Adrenal gland (tissue), 12 donors: ENCODE results near the gene NSMF. TPM values are rescaled to one million over a fixed set of nuclear protein-coding genes. Genes with fewer than 3 reads are reported as not detected.

Experiments
- DNase-seq, 7 donors: peaks; one replicate each; pipeline ENCODE4 v3.0.0-alpha.2; 2019 to 2020
- H3K27ac ChIP-seq, 5 donors: fragments of 200-600 bp; sonication (generic) in 4 of 5; 1 replicate in 3 of 5; 2 replicates in 2 of 5; pipeline versions ENCODE4 v1.5.1 to v1.8.0; 2016 to 2020; ENCODE audit warnings: mild to moderate bottlenecking in 1 of 5
- H3K27me3 ChIP-seq: fragments of 200-600 bp; 2 replicates; pipeline ENCODE4 v1.8.0; 2021
- H3K36me3 ChIP-seq, 2 donors: fragments of 200-600 bp; replicated peaks in 1 of 2; 1 replicate in 1 of 2; 2 replicates in 1 of 2; pipeline versions ENCODE4 v1.5.1 to v1.8.0; 2018 to 2022
- H3K4me1 ChIP-seq, 2 donors: fragments of 200-600 bp; replicated peaks in 1 of 2; 1 replicate in 1 of 2; 2 replicates in 1 of 2; pipeline versions ENCODE4 v1.5.1 to v1.8.0; 2018 to 2021
- H3K4me3 ChIP-seq, 4 donors: fragments of 200-600 bp; sonication (generic) in 3 of 4; one replicate each; pipeline ENCODE4 v1.5.1; 2016 to 2018
- H3K9me3 ChIP-seq, 3 donors: fragments of 200-600 bp; sonication (generic) in 1 of 3; replicated peaks in 1 of 3; 1 replicate in 2 of 3; 2 replicates in 1 of 3; pipeline versions ENCODE4 v1.5.1 to v1.8.0; 2016 to 2021
- CTCF ChIP-seq, 6 experiments: fragments of 450-650 bp in 4 of 6; fragments of 200-600 bp in 2 of 6; sonication (generic) in 1 of 6; IDR thresholded peaks; 1 replicate in 5 of 6; 2 replicates in 1 of 6; pipeline versions ENCODE4 v1.5.1 to v1.8.0; 2016 to 2021; ENCODE audit warnings: antibody characterized with exemption in 6 of 6, mild to moderate bottlenecking in 2 of 6, moderate library complexity in 1 of 6
- POLR2A ChIP-seq, 2 donors: fragments of 450-650 bp; IDR thresholded peaks; one replicate each; pipeline ENCODE4 v1.6.1; 2017; ENCODE audit warnings: antibody characterized with exemption in 2 of 2, mild to moderate bottlenecking in 2 of 2, moderate library complexity in 1 of 2
- WGBS, 4 donors: extraction: QIAGEN DNeasy Blood & Tissue Kit in 2 of 4; methylation state at CpG; one replicate each; pipeline versions ENCODE4 v1.1.5 to v1.1.7; 2013 to 2017; 5-methylcytosine and 5-hydroxymethylcytosine counted together
- intact Hi-C, 2 donors: fragments of 100-400 bp; cut with DNase I; formaldehyde crosslinking; loops; one replicate each; pipeline versions ENCODE4 v1.14.1 to v1.15.0; 2022 to 2023
- microRNA-seq, 3 donors: library from miRNA; unstranded; fragments of <30 nt; microRNA quantifications; one replicate each; pipeline ENCODE4, GENCODE V29; 2017 to 2020
- polyA plus RNA-seq, 3 donors: library from polyadenylated mRNA; stranded (reverse); fragments of 200-250 nt in 2 of 3; fragments of 350-450 nt in 1 of 3; fragmentation: Illumina TruSeq in 1 of 3; extraction: RNeasy Lipid Tissue Mini Kit (QIAGEN cat#74804) in 1 of 3; gene quantifications; one replicate each; pipeline ENCODE4 v1.2.3, GENCODE V29; 2013 to 2014
- total RNA-seq, 9 donors: library from RNA; depleted of rRNA in 4 of 9; stranded (reverse); fragments of >200 nt in 4 of 9; fragments of 120-200 nt in 1 of 9; fragmentation: NEBNext Ultra II Directional in 1 of 9; extraction: Animal tissue kit (Norgen Biotek cat#: 25700) in 1 of 9; gene quantifications; one replicate each; pipeline versions ENCODE4 v1.1.0 to v1.2.4, GENCODE V29; 2013 to 2023
- donor health status: healthy with polysubstance abuse.
- donor health status: Bipolar disorder and iron deficiency.
- donor health status: DM: yes; HTN: yes; CAD: no.
- donor health status: DM: no; HTN: no; CAD: no.
- donor health status: DM: no; HTN: no; CAD: no.
- donor health status: DM: yes; HTN: yes; CAD: no.

Gene NSMF
- total and polyA plus RNA-seq, 12 donors, result 8.7 to 118 (median 25.9) TPM

DNA sequence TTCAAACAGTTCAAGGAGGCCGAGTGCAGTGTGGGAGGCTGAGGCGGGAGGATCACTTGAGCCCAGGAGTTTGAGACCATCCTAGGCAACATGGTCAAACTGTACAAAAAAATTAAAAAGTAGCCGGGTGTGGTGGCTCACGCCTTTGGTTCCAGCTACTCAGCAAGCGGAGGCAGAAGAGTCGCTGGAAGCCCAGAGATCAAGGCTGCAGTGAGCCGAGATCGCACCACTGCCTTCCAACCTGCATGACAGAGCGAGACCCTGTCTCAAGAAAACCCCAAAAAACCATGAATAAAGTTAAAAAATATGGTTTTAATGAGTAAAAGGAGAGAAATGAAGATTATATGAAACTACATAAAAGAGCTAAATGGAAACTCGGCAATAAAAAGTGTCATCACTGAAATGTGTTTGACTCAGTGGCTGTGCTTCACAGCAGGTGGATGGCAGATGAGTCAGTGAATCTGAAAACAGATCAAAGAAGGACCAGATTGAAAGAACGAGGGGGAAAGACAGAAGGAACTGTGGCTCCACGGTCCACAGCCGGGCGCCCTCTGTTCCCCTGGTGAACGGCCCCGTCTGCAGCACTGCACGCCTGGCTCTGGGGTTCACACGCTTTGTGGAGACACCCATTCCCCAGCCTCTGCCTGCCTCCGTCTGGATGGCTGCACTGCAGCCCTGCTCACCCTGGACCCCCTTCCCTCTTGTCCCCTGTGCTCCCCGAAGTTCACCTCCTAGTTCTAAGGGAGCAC, 61.3 kb downstream of the NSMF start:
- Histone ChIP-seq H3K27me3 (no peaks in the 10 kb centered on the region), H3K9me3 (no peaks in the 10 kb centered on the region), H3K4me1 (no peaks in the 10 kb centered on the region), H3K36me3 (no peaks in the 10 kb centered on the region), H3K4me3 (no peak overlapping the region), H3K27ac (no peak overlapping the region)
- DNase-seq, result no peak
- intact Hi-C loops, result no loop called here
- no peak for TF ChIP-seq POLR2A (IDR thresholded peaks at IDR 0.05)
- TF ChIP-seq CTCF (IDR thresholded peaks at IDR 0.05), result no peak
- WGBS, 4 donors, result 92 to 95% (median 94%) methylated on average over 19 to 20 of the region's 20 CpGs

Small RNA genes within 50 kb of the gene (microRNA-seq; reads per million reads assigned to microRNA genes)
- gene MIR7114, result 0.89 to 1.1 (median 1.1) reads per million in 3 donors

Other genes with a start within 250 kb of the NSMF start
- gene RNF208, start 237.1 kb downstream of the NSMF start, total RNA-seq, result 10 to 100 TPM in 4 of 9 donors, 1 to 10 TPM in 5; 1.1 to 33.8 (median 8.9) TPM
- 10 to 100 TPM in 2 of 3 donors, 1 to 10 TPM in 1; 1.2 to 90.5 (median 36.5) TPM for gene RNF208, start 237.1 kb downstream of the NSMF start, polyA plus RNA-seq
- 1 to 10 TPM in 6 of 9 donors, under 1 TPM in 3; 0.56 to 4.6 (median 1.2) TPM for gene CYSRT1, start 234.2 kb downstream of the NSMF start, total RNA-seq
- 1 to 10 TPM in 2 of 3 donors, not detected in 1; 2.5 to 3.4 TPM for gene CYSRT1, start 234.2 kb downstream of the NSMF start, polyA plus RNA-seq
- under 1 TPM in 1 of 9 donors, not detected in 8; 0.06 TPM for gene RNF224, start 231.8 kb downstream of the NSMF start, total RNA-seq
- gene RNF224, start 231.8 kb downstream of the NSMF start, polyA plus RNA-seq, result not detected
- gene SLC34A3, start 228.4 kb downstream of the NSMF start, total RNA-seq, result not detected
- gene SLC34A3, start 228.4 kb downstream of the NSMF start, polyA plus RNA-seq, result not detected
- 100 to 1,000 TPM in 7 of 9 donors, 10 to 100 TPM in 2; 69.9 to 362 (median 144) TPM for gene TUBB4B, start 218.0 kb downstream of the NSMF start, total RNA-seq
- gene TUBB4B, start 218.0 kb downstream of the NSMF start, polyA plus RNA-seq, result 100 to 1,000 TPM; 105 to 211 (median 200) TPM
- gene STPG3, start 208.0 kb downstream of the NSMF start, total RNA-seq, result 1 to 10 TPM in 1 of 9 donors, under 1 TPM in 1, not detected in 7; 0.25 to 3.1 TPM
- under 1 TPM in 1 of 3 donors, not detected in 2; 0.32 TPM for gene STPG3, start 208.0 kb downstream of the NSMF start, polyA plus RNA-seq
- 10 to 100 TPM; 20.6 to 56.3 (median 38.5) TPM for gene NELFB, start 204.0 kb downstream of the NSMF start, total RNA-seq
- gene NELFB, start 204.0 kb downstream of the NSMF start, polyA plus RNA-seq, result 10 to 100 TPM; 10.9 to 48.3 (median 19.6) TPM
- gene TOR4A, start 181.6 kb downstream of the NSMF start, total RNA-seq, result 10 to 100 TPM in 5 of 9 donors, 1 to 10 TPM in 4; 1.1 to 21.5 (median 11.9) TPM
- gene TOR4A, start 181.6 kb downstream of the NSMF start, polyA plus RNA-seq, result 1 to 10 TPM in 2 of 3 donors, under 1 TPM in 1; 0.49 to 1.4 (median 1.3) TPM
- gene NRARP, start 157.1 kb downstream of the NSMF start, total RNA-seq, result 10 to 100 TPM in 1 of 9 donors, 1 to 10 TPM in 8; 1.1 to 11.2 (median 3.5) TPM
- 1 to 10 TPM in 2 of 3 donors, under 1 TPM in 1; 0.59 to 1.4 (median 1.1) TPM for gene NRARP, start 157.1 kb downstream of the NSMF start, polyA plus RNA-seq
- 10 to 100 TPM in 7 of 9 donors, 1 to 10 TPM in 2; 8.5 to 38.6 (median 20.3) TPM for gene EXD3, start 36.2 kb downstream of the NSMF start, total RNA-seq
- 100 to 1,000 TPM in 1 of 3 donors, 10 to 100 TPM in 1, 1 to 10 TPM in 1; 1.2 to 111 (median 41.0) TPM for gene EXD3, start 36.2 kb downstream of the NSMF start, polyA plus RNA-seq
- 10 to 100 TPM in 2 of 9 donors, 1 to 10 TPM in 7; 2.9 to 12.6 (median 9.1) TPM for gene NOXA1, start 35.9 kb downstream of the NSMF start, total RNA-seq
- gene NOXA1, start 35.9 kb downstream of the NSMF start, polyA plus RNA-seq, result 10 to 100 TPM in 2 of 3 donors, not detected in 1; 23.5 to 50.7 TPM
- gene ENTPD8, start 18.0 kb downstream of the NSMF start, total RNA-seq, result under 1 TPM in 4 of 9 donors, not detected in 5; 0.14 to 0.20 (median 0.18) TPM
- under 1 TPM in 2 of 3 donors, not detected in 1; 0.16 to 0.17 TPM for gene ENTPD8, start 18.0 kb downstream of the NSMF start, polyA plus RNA-seq
- 10 to 100 TPM in 5 of 9 donors, 1 to 10 TPM in 3, under 1 TPM in 1; 0.44 to 19.2 (median 10.4) TPM for gene PNPLA7, start 91.1 kb upstream of the NSMF start, total RNA-seq
- 10 to 100 TPM in 2 of 3 donors, under 1 TPM in 1; 0.70 to 64.1 (median 35.5) TPM for gene PNPLA7, start 91.1 kb upstream of the NSMF start, polyA plus RNA-seq
- gene MRPL41, start 92.5 kb upstream of the NSMF start, total RNA-seq, result 100 to 1,000 TPM in 2 of 9 donors, 10 to 100 TPM in 7; 52.2 to 110 (median 80.8) TPM
- 100 to 1,000 TPM in 2 of 3 donors, 1 to 10 TPM in 1; 6.1 to 335 (median 293) TPM for gene MRPL41, start 92.5 kb upstream of the NSMF start, polyA plus RNA-seq
- gene DPH7, start 119.6 kb upstream of the NSMF start, total RNA-seq, result 10 to 100 TPM; 20.0 to 39.4 (median 24.1) TPM
- 10 to 100 TPM; 17.2 to 88.3 (median 75.0) TPM for gene DPH7, start 119.6 kb upstream of the NSMF start, polyA plus RNA-seq
- gene ZMYND19, start 131.2 kb upstream of the NSMF start, total RNA-seq, result 10 to 100 TPM in 8 of 9 donors, 1 to 10 TPM in 1; 5.2 to 26.2 (median 17.6) TPM
- gene ZMYND19, start 131.2 kb upstream of the NSMF start, polyA plus RNA-seq, result 10 to 100 TPM in 2 of 3 donors, 1 to 10 TPM in 1; 7.9 to 33.5 (median 33.2) TPM
- gene ARRDC1, start 146.4 kb upstream of the NSMF start, total RNA-seq, result 10 to 100 TPM; 19.5 to 59.4 (median 35.1) TPM
- 100 to 1,000 TPM in 2 of 3 donors, 10 to 100 TPM in 1; 14.1 to 194 (median 125) TPM for gene ARRDC1, start 146.4 kb upstream of the NSMF start, polyA plus RNA-seq
- 100 to 1,000 TPM in 2 of 9 donors, 10 to 100 TPM in 7; 46.1 to 171 (median 66.8) TPM for gene EHMT1, start 159.7 kb upstream of the NSMF start, total RNA-seq
- gene EHMT1, start 159.7 kb upstream of the NSMF start, polyA plus RNA-seq, result 100 to 1,000 TPM in 1 of 3 donors, 10 to 100 TPM in 2; 42.0 to 107 (median 75.2) TPM